ENCODE results near the gene OSTF1.

DNA sequence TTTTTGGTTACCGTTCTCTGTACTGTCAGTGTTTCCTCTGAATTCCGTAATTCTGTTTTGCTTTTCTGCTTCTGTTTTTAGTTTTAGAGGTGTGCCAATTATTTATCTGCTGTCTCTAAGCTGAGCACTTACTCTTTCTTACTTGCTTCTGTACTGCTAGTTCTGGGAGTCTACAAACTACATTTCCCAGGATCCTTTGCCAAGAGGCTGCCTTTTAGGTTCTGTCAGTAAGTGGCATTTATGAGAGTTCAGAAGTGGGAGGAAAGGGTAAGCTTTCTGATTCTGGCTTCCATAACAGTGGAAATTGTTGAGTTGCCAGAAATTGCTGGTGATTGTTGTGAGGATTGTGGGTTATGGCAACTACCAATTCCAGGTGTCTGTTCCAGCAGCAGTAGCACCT, 102.4 kb downstream of the OSTF1 start:
- TF ChIP-seq CTCF (conservative IDR thresholded peaks at IDR 0.05; ENCODE audit: low read depth, low read length) (no peak), EZH2 (IDR thresholded peaks at IDR 0.05; ENCODE audit: low read length, unreplicated experiment) (no peak), EZH2phosphoT487 (IDR thresholded peaks at IDR 0.05; ENCODE audit: borderline replicate concordance, low read length) (no peak)

Measured in PC-3 (cell line).